ENCODE results near the gene LTB.

DNA sequence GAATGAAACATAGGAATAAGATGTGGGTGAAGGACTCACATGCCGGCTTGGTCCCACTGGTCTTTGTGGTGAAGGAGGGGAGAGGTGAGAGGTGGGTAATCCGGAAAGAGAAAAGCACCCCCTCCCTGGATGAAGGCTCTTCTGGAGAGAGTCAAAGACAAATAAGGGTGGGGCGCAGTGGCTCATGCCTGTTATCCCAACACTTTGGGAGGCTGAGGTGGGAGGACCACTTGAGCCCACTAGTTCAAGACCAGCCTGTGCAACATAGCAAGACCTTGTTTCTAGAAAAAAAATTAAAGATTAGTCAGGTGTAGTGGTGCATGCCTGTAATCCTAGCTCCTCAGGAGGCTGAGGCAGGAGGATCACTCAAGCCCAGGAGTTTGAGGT, 3.1 kb downstream of the LTB start:
- TF ChIP-seq, protein P1, sequence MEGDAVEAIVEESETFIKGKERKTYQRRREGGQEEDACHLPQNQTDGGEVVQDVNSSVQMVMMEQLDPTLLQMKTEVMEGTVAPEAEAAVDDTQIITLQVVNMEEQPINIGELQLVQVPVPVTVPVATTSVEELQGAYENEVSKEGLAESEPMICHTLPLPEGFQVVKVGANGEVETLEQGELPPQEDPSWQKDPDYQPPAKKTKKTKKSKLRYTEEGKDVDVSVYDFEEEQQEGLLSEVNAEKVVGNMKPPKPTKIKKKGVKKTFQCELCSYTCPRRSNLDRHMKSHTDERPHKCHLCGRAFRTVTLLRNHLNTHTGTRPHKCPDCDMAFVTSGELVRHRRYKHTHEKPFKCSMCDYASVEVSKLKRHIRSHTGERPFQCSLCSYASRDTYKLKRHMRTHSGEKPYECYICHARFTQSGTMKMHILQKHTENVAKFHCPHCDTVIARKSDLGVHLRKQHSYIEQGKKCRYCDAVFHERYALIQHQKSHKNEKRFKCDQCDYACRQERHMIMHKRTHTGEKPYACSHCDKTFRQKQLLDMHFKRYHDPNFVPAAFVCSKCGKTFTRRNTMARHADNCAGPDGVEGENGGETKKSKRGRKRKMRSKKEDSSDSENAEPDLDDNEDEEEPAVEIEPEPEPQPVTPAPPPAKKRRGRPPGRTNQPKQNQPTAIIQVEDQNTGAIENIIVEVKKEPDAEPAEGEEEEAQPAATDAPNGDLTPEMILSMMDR (IDR thresholded peaks at IDR 0.05; ENCODE audit: poor library complexity) = no peak
- no peak for TF ChIP-seq EZH2 (IDR thresholded peaks at IDR 0.05; ENCODE audit: borderline replicate concordance)
- TF ChIP-seq EZH2phosphoT487 (IDR thresholded peaks at IDR 0.05; ENCODE audit: low read depth, severe bottlenecking, unreplicated experiment) = no peak

Data from hepatocyte (in vitro differentiated cells).